HepG2 (cell line): ENCODE results near the gene CAMK2G. TPM values are rescaled to one million over a fixed set of nuclear protein-coding genes. Genes with fewer than 3 reads are reported as not detected.
A peak's percentile ranks its signal among the peaks of the same experiment; 100 is the strongest.

Experiments
- ARID2 ChIP-seq: sonication (generic); formaldehyde crosslinking; IDR thresholded peaks from 2 replicates; pipeline ENCODE4 v1.8.1; 2022; ENCODE audit warnings: mild to moderate bottlenecking, missing genetic modification reagents, borderline replicate concordance
- CC2D1A ChIP-seq: sonication (generic); formaldehyde crosslinking; IDR thresholded peaks from 2 replicates; pipeline ENCODE4 v1.8.1; 2023; ENCODE audit warnings: mild to moderate bottlenecking, missing genetic modification reagents
- FOXA3 ChIP-seq: IDR thresholded peaks from 2 replicates; pipeline ENCODE4 v1.6.1; 2016; ENCODE audit warnings: missing genetic modification reagents, missing compliant biosample characterization
- KAT8 ChIP-seq: IDR thresholded peaks from 2 replicates; pipeline ENCODE4 v1.6.1; 2016; ENCODE audit warnings: missing genetic modification reagents, missing compliant biosample characterization
- MAX ChIP-seq: IDR thresholded peaks from 2 replicates; pipeline ENCODE4 v1.6.1; 2012; ENCODE audit warnings: inconsistent platforms
- MTA1 ChIP-seq: sonication (generic); formaldehyde crosslinking; IDR thresholded peaks from 2 replicates; pipeline ENCODE4 v1.4.0; 2020; ENCODE audit warnings: missing genetic modification reagents, mild to moderate bottlenecking, borderline replicate concordance
- NR2F1 ChIP-seq, 2 experiments: fragments of 450-650 bp in 1 of 2; formaldehyde crosslinking in 1 of 2; IDR thresholded peaks; 2 replicates each; pipeline versions ENCODE4 v1.5.0 to v1.6.1; 2016 to 2020; ENCODE audit warnings: mild to moderate bottlenecking in 1 of 2, missing compliant biosample characterization in 1 of 2, missing genetic modification reagents in 1 of 2, moderate library complexity in 1 of 2
- PAX8 ChIP-seq: sonication (generic); formaldehyde crosslinking; IDR thresholded peaks from 2 replicates; pipeline ENCODE4 v1.8.0; 2022; ENCODE audit warnings: mild to moderate bottlenecking, missing genetic modification reagents, borderline replicate concordance
- POGZ ChIP-seq: sonication (generic); formaldehyde crosslinking; IDR thresholded peaks from 2 replicates; pipeline ENCODE4 v1.4.0; 2020; ENCODE audit warnings: mild to moderate bottlenecking, missing genetic modification reagents
- SMARCC2 ChIP-seq: fragments of 450-650 bp; IDR thresholded peaks from 2 replicates; pipeline ENCODE4 v1.6.1; 2017; ENCODE audit warnings: antibody characterized with exemption, mild to moderate bottlenecking
- SP1 ChIP-seq, 2 experiments: fragments of 450-650 bp in 1 of 2; sonication (generic) in 1 of 2; formaldehyde crosslinking in 1 of 2; IDR thresholded peaks; 2 replicates each; pipeline versions ENCODE4 v1.4.0 to v1.6.1; 2016 to 2020; ENCODE audit warnings: missing genetic modification reagents in 1 of 2
- TERF1 ChIP-seq: sonication (generic); formaldehyde crosslinking; IDR thresholded peaks from 2 replicates; pipeline ENCODE4 v1.8.0; 2022; ENCODE audit warnings: mild to moderate bottlenecking, missing genetic modification reagents, moderate library complexity
- ZNF142 ChIP-seq: sonication (generic); formaldehyde crosslinking; IDR thresholded peaks from 2 replicates; pipeline ENCODE4 v1.4.0; 2020; ENCODE audit warnings: missing genetic modification reagents
- ZNF337 ChIP-seq: sonication (generic); formaldehyde crosslinking; IDR thresholded peaks from 2 replicates; pipeline ENCODE4 v1.5.1; 2020; ENCODE audit warnings: missing genetic modification reagents, low read depth, mild to moderate bottlenecking, borderline replicate concordance
- ZNF547 ChIP-seq: sonication (generic); formaldehyde crosslinking; IDR thresholded peaks from 2 replicates; pipeline ENCODE4 v1.5.1; 2020; ENCODE audit warnings: mild to moderate bottlenecking, missing genetic modification reagents
- ZNF737 ChIP-seq: sonication (generic); formaldehyde crosslinking; IDR thresholded peaks from 2 replicates; pipeline ENCODE4 v1.5.0; 2020; ENCODE audit warnings: missing genetic modification reagents, mild to moderate bottlenecking, borderline replicate concordance
- ZNF768 ChIP-seq: sonication (generic); formaldehyde crosslinking; IDR thresholded peaks from 2 replicates; pipeline ENCODE4 v1.4.0; 2020; ENCODE audit warnings: missing genetic modification reagents
- polyA plus RNA-seq, 8 experiments: library from polyadenylated mRNA; depleted of rRNA in 3 of 8; stranded (reverse) in 7 of 8; unstranded in 1 of 8; fragments of >200 nt; fragmentation: Illumina TruSeq in 4 of 8; extraction: Trizol in 4 of 8; gene quantifications; 2 replicates each; pipeline versions ENCODE4 v1.2.1 to v1.2.3, GENCODE V29; 2011 to 2016; ENCODE audit warnings: low read depth in 4 of 8, missing spikeins in 1 of 8, mixed read lengths in 1 of 8; ENCODE audit not compliant: insufficient read depth in 1 of 8
- total RNA-seq, 5 experiments: library from RNA; depleted of rRNA; stranded (reverse); fragments of >200 nt; fragmentation: Illumina TruSeq; extraction: Trizol; gene quantifications; 2 replicates each; pipeline ENCODE4 v1.2.3, GENCODE V29; 2016; ENCODE audit warnings: low read depth in 1 of 5

Gene CAMK2G
- total and polyA plus RNA-seq, 2 of the 13 experiments (the other 11 are each of a cell fraction or from before 2014, with no cell fraction given): 15.9 to 18.8 TPM

- TF ChIP-seq MAX (peak; percentile 57), ZNF737 (no peak), MTA1 (CRISPR knock-in tag) (0 out of 2 replicates have a peak, but pooled peaks have one; percentile 54), FOXA3 (peak; percentile 80), CC2D1A (CRISPR knock-in tag) (no peak), ZNF768 (CRISPR knock-in tag) (peak; percentile 46; the same call in 1 of the 2 replicates), SMARCC2 (no peak), TERF1 (no peak), ZNF142 (CRISPR knock-in tag) (0 out of 2 replicates have a peak, but pooled peaks have one; percentile 34), ZNF337 (CRISPR knock-in tag) (no peak), ZNF547 (CRISPR knock-in tag) (0 out of 2 replicates have a peak, but pooled peaks have one; percentile 34), KAT8 (peak; percentile 88; the same call in 1 of the 2 replicates), SP1 (IDR thresholded peaks at IDR 0.05) (no peak), SP1 (CRISPR knock-in tag; IDR thresholded peaks at IDR 0.05) (no peak; the same call in 1 of the 2 replicates), ARID2 (CRISPR knock-in tag) (no peak), PAX8 (CRISPR knock-in tag) (no peak), NR2F1 (CRISPR knock-in tag; IDR thresholded peaks at IDR 0.05) (peak; percentile 46 to 77; a peak in 3 of 4 replicates), POGZ (peak; percentile 75)
These were observed 33.8 kb downstream of the CAMK2G start (continued) for GRCh38 chr10:73840403-73841060.
